Measurements from ENCODE around the gene NDUFAF3.

Gene NDUFAF3

GRCh38 chr3:49028673-49029562 is 7.0 kb downstream of the NDUFAF3 start, which contains the start of gene IMPDH2:
Gene IMPDH2 (minus strand): TSS chr3:49029398. CDS start chr3:49029350, 48 bp downstream.
- TF ChIP-seq EGR1 (IDR thresholded peaks at IDR 0.05), result peak; percentile 60; the same call in 1 of the 2 replicates
- peak; percentile 1; the same call in 1 of the 2 replicates for TF ChIP-seq RAD21 (IDR thresholded peaks at IDR 0.05; ENCODE audit: low read depth)
- peak; percentile 93 for TF ChIP-seq TAF1 (IDR thresholded peaks at IDR 0.05; ENCODE audit: low read depth)
- TF ChIP-seq ZBTB7A (IDR thresholded peaks at IDR 0.05; ENCODE audit: low read depth), result no peak
- peak; percentile 82 for TF ChIP-seq CEBPB (IDR thresholded peaks at IDR 0.05)
- peak; percentile 75; the same call in 1 of the 2 replicates for TF ChIP-seq TCF12 (IDR thresholded peaks at IDR 0.05; ENCODE audit: low read depth)
- peak; percentile 27; the same call in 1 of the 2 replicates for TF ChIP-seq EP300 (IDR thresholded peaks at IDR 0.05; ENCODE audit: borderline replicate concordance)
- TF ChIP-seq, protein P1, sequence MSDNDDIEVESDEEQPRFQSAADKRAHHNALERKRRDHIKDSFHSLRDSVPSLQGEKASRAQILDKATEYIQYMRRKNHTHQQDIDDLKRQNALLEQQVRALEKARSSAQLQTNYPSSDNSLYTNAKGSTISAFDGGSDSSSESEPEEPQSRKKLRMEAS (IDR thresholded peaks at IDR 0.05), result peak; percentile 98
- TF ChIP-seq CREB1 (IDR thresholded peaks at IDR 0.05; ENCODE audit: low read depth), result peak; percentile 92
- no peak for TF ChIP-seq NFIC (IDR thresholded peaks at IDR 0.05)
- TF ChIP-seq FOXM1 (IDR thresholded peaks at IDR 0.05; ENCODE audit: borderline replicate concordance, low read depth), result peak; percentile 35; the same call in 1 of the 2 replicates
- TF ChIP-seq, protein P2, sequence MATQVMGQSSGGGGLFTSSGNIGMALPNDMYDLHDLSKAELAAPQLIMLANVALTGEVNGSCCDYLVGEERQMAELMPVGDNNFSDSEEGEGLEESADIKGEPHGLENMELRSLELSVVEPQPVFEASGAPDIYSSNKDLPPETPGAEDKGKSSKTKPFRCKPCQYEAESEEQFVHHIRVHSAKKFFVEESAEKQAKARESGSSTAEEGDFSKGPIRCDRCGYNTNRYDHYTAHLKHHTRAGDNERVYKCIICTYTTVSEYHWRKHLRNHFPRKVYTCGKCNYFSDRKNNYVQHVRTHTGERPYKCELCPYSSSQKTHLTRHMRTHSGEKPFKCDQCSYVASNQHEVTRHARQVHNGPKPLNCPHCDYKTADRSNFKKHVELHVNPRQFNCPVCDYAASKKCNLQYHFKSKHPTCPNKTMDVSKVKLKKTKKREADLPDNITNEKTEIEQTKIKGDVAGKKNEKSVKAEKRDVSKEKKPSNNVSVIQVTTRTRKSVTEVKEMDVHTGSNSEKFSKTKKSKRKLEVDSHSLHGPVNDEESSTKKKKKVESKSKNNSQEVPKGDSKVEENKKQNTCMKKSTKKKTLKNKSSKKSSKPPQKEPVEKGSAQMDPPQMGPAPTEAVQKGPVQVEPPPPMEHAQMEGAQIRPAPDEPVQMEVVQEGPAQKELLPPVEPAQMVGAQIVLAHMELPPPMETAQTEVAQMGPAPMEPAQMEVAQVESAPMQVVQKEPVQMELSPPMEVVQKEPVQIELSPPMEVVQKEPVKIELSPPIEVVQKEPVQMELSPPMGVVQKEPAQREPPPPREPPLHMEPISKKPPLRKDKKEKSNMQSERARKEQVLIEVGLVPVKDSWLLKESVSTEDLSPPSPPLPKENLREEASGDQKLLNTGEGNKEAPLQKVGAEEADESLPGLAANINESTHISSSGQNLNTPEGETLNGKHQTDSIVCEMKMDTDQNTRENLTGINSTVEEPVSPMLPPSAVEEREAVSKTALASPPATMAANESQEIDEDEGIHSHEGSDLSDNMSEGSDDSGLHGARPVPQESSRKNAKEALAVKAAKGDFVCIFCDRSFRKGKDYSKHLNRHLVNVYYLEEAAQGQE (IDR thresholded peaks at IDR 0.05; ENCODE audit: low read depth), result no peak
- 0 out of 2 replicates have a peak, but pooled peaks have one; percentile 4 for TF ChIP-seq USF1 (IDR thresholded peaks at IDR 0.05)
- peak; percentile 80 for TF ChIP-seq YY1 (IDR thresholded peaks at IDR 0.05; ENCODE audit: low read depth)
- TF ChIP-seq TEAD4 (IDR thresholded peaks at IDR 0.05), result peak; percentile 59

DNA sequence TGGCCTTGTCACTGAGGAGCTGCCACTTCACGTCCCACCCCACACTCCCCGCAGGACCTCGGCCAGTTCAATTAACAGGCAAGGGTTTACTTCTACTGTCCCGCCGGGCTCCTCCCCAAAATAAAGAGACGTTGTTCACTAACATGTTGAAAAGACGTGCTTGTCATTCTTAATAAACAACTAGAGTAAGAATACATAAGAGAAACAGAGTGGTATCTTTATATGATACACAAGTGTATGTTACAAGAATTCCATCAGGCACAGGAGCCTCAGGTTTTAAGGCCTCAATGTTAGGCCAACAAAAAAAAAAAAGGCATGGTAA is 7.6 kb downstream of the NDUFAF3 start:
- TF ChIP-seq NFIC (IDR thresholded peaks at IDR 0.05) (no peak), TEAD4 (IDR thresholded peaks at IDR 0.05) (no peak), RAD21 (IDR thresholded peaks at IDR 0.05; ENCODE audit: low read depth) (no peak), EP300 (IDR thresholded peaks at IDR 0.05; ENCODE audit: borderline replicate concordance) (peak; percentile 1; the same call in 1 of the 2 replicates)

DNA sequence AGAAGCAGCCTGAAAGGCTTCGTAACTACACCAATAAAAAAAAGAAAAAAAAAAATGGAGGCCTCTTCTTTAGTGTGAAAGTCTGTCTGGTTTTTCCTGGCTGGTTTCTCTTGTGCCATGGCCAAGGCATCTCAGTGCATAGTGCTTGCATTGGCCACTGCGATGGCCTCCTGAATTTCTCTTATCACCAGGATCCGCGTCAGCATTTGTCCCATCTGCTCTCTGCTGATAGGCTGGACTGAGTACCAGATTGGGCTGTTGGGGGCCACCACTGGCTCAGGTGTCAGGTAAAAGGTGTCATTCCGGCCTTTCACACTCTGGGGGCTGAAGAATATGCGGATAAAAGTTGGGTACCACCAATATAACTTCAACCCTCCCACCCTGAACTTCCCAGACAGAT is 8.4 kb downstream of the NDUFAF3 start:
- no peak for TF ChIP-seq TEAD4 (IDR thresholded peaks at IDR 0.05)
- no peak for TF ChIP-seq CREB1 (IDR thresholded peaks at IDR 0.05; ENCODE audit: low read depth)
- no peak for TF ChIP-seq USF1 (IDR thresholded peaks at IDR 0.05)
- TF ChIP-seq TAF1 (IDR thresholded peaks at IDR 0.05; ENCODE audit: low read depth), result no peak
- TF ChIP-seq YY1 (IDR thresholded peaks at IDR 0.05; ENCODE audit: low read depth), result no peak
- TF ChIP-seq, protein P1 (IDR thresholded peaks at IDR 0.05), result no peak
- no peak for TF ChIP-seq EP300 (IDR thresholded peaks at IDR 0.05; ENCODE audit: borderline replicate concordance)
- TF ChIP-seq ZBTB7A (IDR thresholded peaks at IDR 0.05; ENCODE audit: low read depth), result no peak
- TF ChIP-seq, protein P2 (IDR thresholded peaks at IDR 0.05; ENCODE audit: low read depth), result no peak
- no peak for TF ChIP-seq CEBPB (IDR thresholded peaks at IDR 0.05)
- no peak for TF ChIP-seq NFIC (IDR thresholded peaks at IDR 0.05)
- no peak for TF ChIP-seq EGR1 (IDR thresholded peaks at IDR 0.05)
- TF ChIP-seq TCF12 (IDR thresholded peaks at IDR 0.05; ENCODE audit: low read depth), result no peak
- TF ChIP-seq FOXM1 (IDR thresholded peaks at IDR 0.05; ENCODE audit: borderline replicate concordance, low read depth), result no peak
- TF ChIP-seq RAD21 (IDR thresholded peaks at IDR 0.05; ENCODE audit: low read depth), result no peak

DNA sequence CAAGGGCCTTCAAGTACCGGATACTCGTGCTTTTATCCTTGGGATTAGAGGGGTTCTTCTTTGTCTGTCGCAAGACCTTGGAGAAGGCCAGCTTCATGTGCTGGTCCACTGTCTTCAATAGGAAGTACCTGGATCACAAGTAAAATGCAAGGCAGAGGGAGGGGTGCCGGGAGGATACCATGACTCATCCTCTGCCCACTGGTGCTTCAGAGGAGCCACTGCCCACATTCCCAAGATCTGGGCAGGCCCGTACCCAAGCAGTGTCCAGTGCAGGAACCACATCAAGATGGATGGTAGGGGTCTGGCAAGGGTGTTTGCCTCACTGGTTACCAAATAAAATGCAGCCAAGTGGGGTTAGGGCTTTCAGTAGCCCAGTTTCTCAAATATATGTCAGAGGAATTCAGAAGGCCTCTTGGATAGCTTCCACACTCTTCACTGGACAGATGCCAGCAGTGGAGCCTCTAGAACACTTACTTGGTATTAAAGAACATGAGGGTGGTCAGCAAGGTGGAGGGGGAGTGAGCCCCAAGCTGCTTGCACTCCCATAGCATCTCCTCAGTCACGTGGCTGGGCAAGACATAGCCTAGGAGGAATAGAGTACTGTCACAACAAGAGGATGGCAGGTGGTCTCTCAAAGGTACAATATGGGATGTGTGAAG is 10.9 kb downstream of the NDUFAF3 start:
- TF ChIP-seq USF1 (IDR thresholded peaks at IDR 0.05) (no peak), EP300 (IDR thresholded peaks at IDR 0.05; ENCODE audit: borderline replicate concordance) (no peak), TCF12 (IDR thresholded peaks at IDR 0.05; ENCODE audit: low read depth) (no peak), RAD21 (IDR thresholded peaks at IDR 0.05; ENCODE audit: low read depth) (no peak), FOXM1 (IDR thresholded peaks at IDR 0.05; ENCODE audit: borderline replicate concordance, low read depth) (no peak), EGR1 (IDR thresholded peaks at IDR 0.05) (no peak), TAF1 (IDR thresholded peaks at IDR 0.05; ENCODE audit: low read depth) (no peak), CEBPB (IDR thresholded peaks at IDR 0.05) (no peak), CREB1 (IDR thresholded peaks at IDR 0.05; ENCODE audit: low read depth) (no peak), NFIC (IDR thresholded peaks at IDR 0.05) (no peak), TEAD4 (IDR thresholded peaks at IDR 0.05) (no peak), YY1 (IDR thresholded peaks at IDR 0.05; ENCODE audit: low read depth) (no peak), ZBTB7A (IDR thresholded peaks at IDR 0.05; ENCODE audit: low read depth) (no peak)
- TF ChIP-seq, protein P1 (IDR thresholded peaks at IDR 0.05), result no peak
- TF ChIP-seq, protein P2 (IDR thresholded peaks at IDR 0.05; ENCODE audit: low read depth), result no peak
